GM21723 (cell line): ENCODE results near the gene COL27A1.

Experiments used
- ATAC-seq: cut with Tn5 transposase; IDR thresholded peaks from one replicate; pipeline ENCODE4 v1.9.1; 2021; ENCODE audit warnings: mild to moderate bottlenecking, moderate library complexity; ENCODE audit not compliant: unreplicated experiment

The COL27A1 gene

DNA sequence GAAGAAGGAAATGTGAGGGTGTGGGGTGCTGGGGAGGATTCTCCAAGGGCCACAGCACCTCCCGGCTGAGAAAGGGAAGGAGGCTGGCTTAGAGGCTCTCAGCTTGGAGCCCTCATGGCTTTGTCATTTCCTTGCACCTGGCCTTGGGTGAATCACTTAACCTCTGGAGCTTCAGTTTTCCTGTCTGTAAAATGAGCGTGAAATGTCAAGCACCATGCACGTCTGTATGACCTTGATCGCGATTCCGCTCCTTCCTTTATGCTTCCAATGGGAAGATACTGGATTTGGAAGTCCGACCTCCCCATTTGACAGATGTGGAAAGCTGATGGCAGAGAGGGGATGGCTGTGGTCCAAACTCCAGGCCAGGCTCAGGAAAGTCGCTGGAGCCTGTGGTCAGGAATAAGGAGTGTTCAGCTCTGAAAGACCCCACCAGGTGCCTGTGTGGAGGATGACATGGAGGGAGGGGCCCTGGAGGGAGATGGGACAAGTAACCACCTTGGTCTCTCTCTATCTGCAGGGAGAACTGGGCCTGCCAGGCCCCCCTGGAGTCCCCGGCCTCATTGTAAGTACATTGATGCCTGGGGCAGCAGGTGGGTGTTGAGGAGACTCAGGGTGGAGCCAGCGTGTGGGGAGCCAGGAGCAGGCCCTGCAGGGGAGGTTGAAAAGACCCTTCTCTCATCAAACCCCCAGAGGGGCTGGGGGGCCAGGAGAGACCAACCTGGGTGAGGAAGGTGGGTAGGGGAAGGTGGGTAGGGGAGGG lies 66.5 kb downstream of the COL27A1 start:
- ATAC-seq, result no peak

GRCh38 chr9:114223564-114224246 lies 68.4 kb downstream of the COL27A1 start:
- ATAC-seq, result no peak

DNA sequence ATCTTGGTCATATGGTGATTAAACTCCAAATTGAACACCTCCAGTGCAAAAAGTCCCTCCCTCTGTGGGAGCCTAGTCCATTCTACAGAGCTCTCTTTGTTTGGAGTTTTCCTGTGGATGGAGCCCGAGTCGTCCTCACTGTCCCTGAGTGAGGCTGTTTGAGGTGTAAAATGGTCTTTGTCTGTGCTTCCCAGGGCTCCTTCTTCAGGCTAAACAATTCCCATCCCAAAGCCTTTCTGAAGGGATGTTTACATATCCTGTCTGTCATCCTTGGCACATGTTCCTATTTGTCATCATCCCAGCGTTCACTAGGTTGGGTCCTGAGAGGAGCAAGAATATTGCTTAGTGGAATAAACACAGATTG lies 68.9 kb downstream of the COL27A1 start:
- ATAC-seq, result no peak

DNA sequence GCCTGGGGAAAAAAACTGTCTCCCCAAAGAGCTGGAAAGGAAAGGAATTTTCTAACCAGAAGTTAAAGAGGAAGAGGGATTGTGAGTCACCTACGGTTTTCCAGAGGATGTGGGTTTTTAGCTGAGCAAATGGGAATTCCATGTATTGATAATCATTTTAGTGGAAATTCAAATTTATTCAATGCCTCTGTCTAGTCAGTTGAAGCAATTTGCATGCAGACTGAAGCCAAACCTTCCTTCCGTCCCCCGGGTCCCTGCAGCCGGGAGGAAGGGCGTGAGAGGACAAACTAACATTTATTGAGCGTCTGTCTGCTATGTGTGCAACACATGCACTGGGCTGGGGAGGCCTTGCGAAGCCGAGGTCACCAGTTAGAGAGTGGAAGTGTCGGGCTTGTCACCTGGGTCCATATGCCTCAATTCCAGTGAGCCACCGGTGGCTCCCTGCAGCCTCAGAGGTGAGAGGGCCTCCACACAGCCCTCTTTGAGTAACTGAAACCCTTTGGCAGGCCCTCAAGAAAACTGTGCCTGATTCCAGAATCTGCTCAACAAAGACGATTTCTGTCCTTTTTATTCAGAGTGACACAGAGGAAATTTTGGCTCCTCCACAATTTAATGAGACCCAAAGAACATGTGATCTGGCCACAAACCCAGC lies 70.3 kb downstream of the COL27A1 start:
- ATAC-seq, result no peak

DNA sequence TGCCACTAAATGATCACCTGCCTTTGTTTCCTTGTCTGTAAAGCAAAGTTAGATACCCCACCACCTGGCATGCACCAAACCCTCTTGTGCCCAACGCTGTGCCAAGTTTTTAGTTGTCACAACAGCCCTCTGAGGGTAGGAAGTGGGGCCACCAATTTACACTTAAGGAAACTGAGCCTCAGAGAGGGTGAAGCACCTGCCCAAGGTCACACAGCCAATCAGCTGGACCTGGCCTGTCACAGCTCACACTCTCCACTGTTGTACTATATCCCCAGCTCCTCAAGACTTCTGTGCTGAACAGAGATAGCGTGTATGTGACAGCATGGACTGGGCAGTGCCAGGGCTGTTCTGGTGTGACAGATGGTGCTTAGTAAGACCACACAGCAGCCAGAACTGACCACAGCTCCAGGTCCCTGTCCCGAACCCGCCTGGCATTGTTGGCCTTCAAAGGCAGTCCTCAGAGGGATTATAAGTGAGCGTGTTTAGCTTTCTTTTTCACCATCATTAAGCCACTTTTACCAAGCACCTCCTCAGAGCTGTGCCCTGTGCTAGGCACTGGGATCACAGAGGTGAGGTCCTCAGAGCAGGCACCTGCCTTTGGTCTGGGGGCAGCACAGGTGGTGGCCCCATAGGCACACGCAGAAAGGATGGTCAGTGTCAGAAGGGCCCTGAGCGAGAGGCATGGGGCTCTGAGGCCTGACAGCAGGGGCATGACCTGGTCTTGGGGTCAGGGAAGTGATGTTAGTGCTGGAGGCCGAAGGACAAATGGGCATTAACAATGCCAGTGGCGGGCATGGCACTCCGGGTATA lies 71.1 kb downstream of the COL27A1 start:
- no peak for ATAC-seq

DNA sequence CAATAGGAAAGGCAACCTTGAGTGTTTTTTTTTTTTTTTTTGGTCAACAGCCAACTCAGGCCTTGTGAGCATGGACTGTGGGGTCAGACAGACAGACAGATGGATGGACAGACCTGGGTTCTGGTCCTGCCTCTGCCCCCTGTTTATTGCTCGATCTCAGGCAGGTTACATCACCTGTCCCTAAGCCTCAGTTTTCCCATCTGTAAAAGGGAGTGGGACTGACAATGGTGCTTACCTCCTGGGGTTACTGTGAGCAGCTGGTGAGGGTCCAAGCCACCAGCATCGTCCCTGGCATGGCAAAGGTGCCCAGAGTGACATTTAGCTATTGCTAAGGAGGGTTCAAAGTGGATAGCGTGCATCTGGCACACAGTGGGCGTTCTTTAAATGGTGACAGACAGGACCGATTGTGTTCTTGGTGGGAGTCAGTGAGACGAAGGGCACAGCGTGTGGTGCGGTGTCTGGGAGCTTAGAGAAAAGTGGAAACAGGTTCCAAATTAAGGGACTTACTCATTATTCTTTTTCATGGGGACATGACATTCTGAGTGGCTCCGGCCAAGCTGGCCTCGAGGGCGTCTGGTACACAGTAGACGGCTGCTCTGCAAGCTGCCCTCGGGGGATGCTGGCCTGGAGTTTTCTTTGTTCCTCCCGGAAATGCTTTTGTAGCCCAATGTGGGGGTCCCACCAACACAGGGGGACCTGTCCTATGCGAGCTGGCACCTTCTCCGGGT lies 72.1 kb downstream of the COL27A1 start:
- ATAC-seq, result no peak

GRCh38 chr9:114228016-114228808 lies 72.9 kb downstream of the COL27A1 start:
- ATAC-seq, result no peak

- no peak for ATAC-seq
These were observed 74.0 kb downstream of the COL27A1 start for GRCh38 chr9:114229295-114229694.

DNA sequence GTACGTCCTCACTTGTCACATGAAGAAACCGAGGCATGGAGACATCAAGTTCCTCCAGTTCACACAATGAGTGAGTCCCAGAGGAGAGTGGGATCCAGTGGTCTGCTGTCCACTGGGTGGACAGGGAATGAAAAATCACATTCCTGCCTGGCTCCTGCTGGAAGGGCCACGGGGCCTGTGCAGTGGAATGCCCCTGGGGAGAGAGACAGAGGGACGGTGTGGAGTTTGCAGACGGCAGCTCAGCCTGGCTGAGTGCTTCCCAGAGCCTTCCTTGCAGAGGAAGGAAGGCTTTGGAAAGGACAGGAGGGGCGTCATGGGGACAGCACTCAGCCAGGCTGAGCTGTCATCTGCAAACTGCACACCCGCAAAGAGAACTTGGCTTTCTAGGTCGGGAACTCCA lies 74.7 kb downstream of the COL27A1 start:
- no peak for ATAC-seq

DNA sequence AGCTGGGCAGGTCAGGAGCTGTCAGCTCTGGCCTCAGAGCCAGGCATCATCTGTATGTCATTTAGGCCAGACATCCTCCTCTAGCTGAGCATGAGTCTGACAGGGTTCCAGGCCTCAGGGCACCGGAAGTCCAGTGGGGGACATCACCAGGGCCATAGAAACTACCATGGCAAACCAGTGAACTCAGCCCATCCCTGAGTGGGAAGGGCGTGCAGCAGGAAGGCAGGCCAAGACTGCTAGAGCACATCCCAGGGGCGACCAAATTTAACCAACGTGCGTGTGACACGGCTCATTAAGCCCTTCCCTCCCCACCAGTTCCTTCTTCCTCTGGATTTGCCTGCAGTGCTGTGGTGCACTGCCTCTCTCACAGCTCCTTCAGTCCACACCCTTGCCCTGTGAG lies 75.9 kb downstream of the COL27A1 start:
- ATAC-seq, result no peak

- ATAC-seq, result no peak
These were observed 76.5 kb downstream of the COL27A1 start for GRCh38 chr9:114231719-114232449.

- no peak for ATAC-seq
These were observed 78.3 kb downstream of the COL27A1 start for GRCh38 chr9:114233491-114234185.

DNA sequence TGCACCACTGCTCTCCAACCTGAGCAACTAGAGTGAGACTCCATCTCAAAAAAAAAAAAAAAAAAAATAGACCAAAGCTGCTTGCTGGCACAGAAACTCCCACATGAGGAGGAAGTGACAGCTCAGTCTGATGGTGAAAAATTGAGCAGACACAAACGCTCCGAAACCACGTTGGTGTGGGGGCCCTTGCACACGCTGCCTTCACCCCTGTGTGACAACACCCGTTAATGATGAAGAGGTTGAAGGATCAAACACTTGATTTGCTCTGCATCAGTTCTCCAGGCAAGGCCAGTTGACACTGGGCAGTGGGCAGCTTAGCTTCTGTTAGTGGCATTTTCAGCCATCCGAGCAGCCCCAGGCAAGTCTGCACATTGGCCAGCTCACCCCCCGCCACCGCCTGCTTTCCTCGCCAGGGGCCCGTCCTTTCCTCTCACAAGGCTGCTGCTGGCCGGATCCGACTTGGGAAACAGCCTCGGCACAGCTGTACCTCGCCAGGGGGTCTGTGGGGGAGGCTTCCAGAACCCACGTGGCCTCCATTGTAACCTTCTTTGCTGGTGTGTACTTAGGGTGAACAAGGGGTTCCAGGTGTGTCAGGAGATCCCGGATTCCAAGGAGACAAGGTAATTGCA lies 79.8 kb downstream of the COL27A1 start:
- no peak for ATAC-seq

DNA sequence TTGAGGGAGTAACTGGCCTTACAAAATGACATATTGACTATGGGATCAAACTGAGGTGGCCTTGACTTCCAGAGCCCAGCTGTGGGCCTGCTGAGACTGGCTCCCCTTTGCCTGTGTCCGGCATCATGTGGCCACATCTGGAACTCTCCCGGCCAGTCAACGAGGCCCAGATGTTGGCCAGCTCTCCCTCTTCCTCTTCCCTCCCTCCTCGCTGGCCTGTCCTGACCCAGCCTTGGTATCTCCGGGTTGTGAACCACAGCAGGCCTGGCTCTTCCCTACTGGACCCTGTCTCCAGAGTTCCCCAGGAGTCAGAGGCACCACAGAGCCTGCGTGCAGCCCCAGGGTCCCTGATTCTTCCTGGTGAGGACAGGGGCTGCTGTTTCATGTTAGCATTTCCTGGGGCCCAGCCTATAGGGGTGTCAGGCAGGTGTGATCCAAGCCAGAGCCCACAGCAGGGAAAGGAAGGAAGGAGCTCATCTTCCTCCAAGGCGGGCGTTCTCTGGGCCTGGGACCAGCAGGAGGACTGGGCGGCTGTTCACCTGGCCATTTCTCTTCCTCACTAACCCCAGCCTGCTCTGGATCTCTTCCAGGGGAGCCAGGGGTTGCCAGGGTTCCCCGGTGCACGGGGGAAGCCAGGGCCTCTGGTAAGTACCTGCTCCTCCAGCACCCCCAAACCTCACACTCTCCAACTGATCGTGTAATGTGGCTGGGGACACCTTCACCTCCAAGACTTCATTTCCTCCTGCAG lies 81.2 kb downstream of the COL27A1 start:
- ATAC-seq, result no peak

DNA sequence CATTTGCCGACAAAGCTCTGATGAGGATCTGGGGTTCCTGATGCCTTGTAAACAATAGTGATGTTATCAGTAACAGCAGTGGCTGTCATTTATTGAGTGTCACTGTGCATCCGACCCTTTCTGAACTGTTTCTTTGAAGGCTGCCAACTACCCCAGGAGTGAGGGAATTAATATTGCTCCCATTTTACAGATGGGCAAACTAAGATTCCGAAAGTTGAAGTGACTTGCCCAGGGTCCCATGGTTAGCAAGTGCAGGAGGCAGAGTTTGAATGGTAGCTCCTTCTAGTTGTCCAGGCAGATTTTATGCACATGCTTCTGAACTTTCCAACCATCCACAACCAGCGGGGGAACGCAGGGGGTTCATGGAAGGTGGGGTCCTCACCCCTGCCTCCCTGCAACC lies 81.9 kb downstream of the COL27A1 start:
- no peak for ATAC-seq

DNA sequence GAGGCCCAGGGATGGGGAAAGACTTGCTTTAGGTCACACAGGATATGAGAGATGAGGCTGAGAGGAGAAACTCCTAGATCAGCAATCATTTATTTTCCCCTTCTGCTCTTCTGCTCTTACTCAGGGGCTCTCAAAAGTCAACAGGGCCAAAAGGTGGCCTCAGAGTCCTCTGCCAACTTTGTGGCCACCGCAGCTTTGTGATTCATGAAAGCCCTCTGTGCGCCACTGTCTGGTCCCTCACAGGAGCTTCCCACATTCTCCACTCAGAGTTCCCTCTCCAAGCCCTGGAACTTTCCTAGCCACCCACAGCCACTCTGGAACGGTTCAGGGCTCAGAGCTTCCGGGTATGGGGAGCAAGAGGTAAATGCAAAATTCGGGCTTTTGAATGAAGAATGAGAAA lies 82.4 kb downstream of the COL27A1 start:
- no peak for ATAC-seq

GRCh38 chr9:114238472-114238871 lies 83.1 kb downstream of the COL27A1 start:
- no peak for ATAC-seq
